OCI-LY1 (cell line): Measurements from ENCODE around the gene LAMA3.

Source experiments
- H2AFZ ChIP-seq: fragments of 200-600 bp; sonication (generic), shearing (Covaris generic); 2 replicates; pipeline ENCODE4 v1.6.0; 2014; ENCODE audit warnings: antibody characterized with exemption, mild to moderate bottlenecking, low read length
- H3F3A ChIP-seq: fragments of 200-600 bp; sonication (generic), shearing (Covaris generic); 2 replicates; pipeline ENCODE4 v1.6.0; 2014; ENCODE audit warnings: mild to moderate bottlenecking, antibody characterized with exemption, low read length, moderate library complexity; ENCODE audit not compliant: insufficient read depth
- H3K27ac ChIP-seq: fragments of 200-600 bp; sonication (generic); 2 replicates; pipeline ENCODE4 v1.5.1; 2014; ENCODE audit warnings: low read length, mixed run types, mild to moderate bottlenecking, low read depth; ENCODE audit not compliant: poor library complexity, severe bottlenecking
- H3K27me3 ChIP-seq: fragments of 200-600 bp; sonication (generic); 2 replicates; pipeline ENCODE4 v1.6.0; 2014; ENCODE audit warnings: antibody characterized with exemption, mild to moderate bottlenecking, low read length, moderate library complexity; ENCODE audit not compliant: insufficient read depth
- H3K36me3 ChIP-seq: fragments of 200-600 bp; sonication (generic); 2 replicates; pipeline ENCODE4 v1.6.1; 2014; ENCODE audit warnings: mild to moderate bottlenecking, antibody characterized with exemption, low read length, moderate library complexity, mixed read lengths; ENCODE audit not compliant: insufficient read depth
- H3K4me1 ChIP-seq: fragments of 200-600 bp; sonication (generic); 2 replicates; pipeline ENCODE4 v1.5.1; 2014; ENCODE audit warnings: mild to moderate bottlenecking, low read length, moderate library complexity; ENCODE audit not compliant: insufficient read depth, severe bottlenecking
- H3K4me2 ChIP-seq: fragments of 200-600 bp; sonication (generic), shearing (Covaris generic); 2 replicates; pipeline ENCODE4 v1.6.1; 2014; ENCODE audit warnings: low read length
- H3K4me3 ChIP-seq: fragments of 200-600 bp; sonication (generic); 2 replicates; pipeline ENCODE4 v1.5.1; 2014; ENCODE audit warnings: low read length, low read depth, mild to moderate bottlenecking, mixed read lengths; ENCODE audit not compliant: poor library complexity, severe bottlenecking
- H3K79me2 ChIP-seq: fragments of 200-600 bp; shearing (Covaris generic); 2 replicates; pipeline ENCODE4 v1.6.1; 2016; ENCODE audit warnings: mixed run types, low read length, mixed read lengths; ENCODE audit not compliant: insufficient read depth
- H3K9ac ChIP-seq: fragments of 200-600 bp; sonication (generic), shearing (Covaris generic); 2 replicates; pipeline ENCODE4 v1.6.1; 2014; ENCODE audit warnings: mild to moderate bottlenecking, low read length, mixed read lengths
- H3K9me2 ChIP-seq: fragments of 200-600 bp; sonication (generic), shearing (Covaris generic); 2 replicates; pipeline ENCODE4 v1.6.1; 2014; ENCODE audit warnings: low read depth, mild to moderate bottlenecking, low read length, mixed read lengths
- H3K9me3 ChIP-seq: fragments of 200-600 bp; shearing (Covaris generic); 2 replicates; pipeline ENCODE4 v1.6.1; 2014; ENCODE audit warnings: low read length, mixed read lengths
- H4K20me1 ChIP-seq: fragments of 200-600 bp; sonication (generic), shearing (Covaris generic); 2 replicates; pipeline ENCODE4 v1.6.0; 2016; ENCODE audit warnings: mild to moderate bottlenecking, low read length; ENCODE audit not compliant: insufficient read depth
- CTCF ChIP-seq: fragments of 200-600 bp; sonication (generic), shearing (Covaris generic); IDR thresholded peaks from 2 replicates; pipeline ENCODE4 v1.5.1; 2017; ENCODE audit warnings: mild to moderate bottlenecking, antibody characterized with exemption, low read length, moderate library complexity, mixed read lengths
- EZH2 ChIP-seq: fragments of 200-600 bp; sonication (generic), shearing (Covaris generic); IDR thresholded peaks from 2 replicates; pipeline ENCODE4 v1.8.0; 2017; ENCODE audit warnings: borderline replicate concordance, mixed run types, mild to moderate bottlenecking, antibody characterized with exemption, low read length, moderate library complexity, mixed read lengths

Gene LAMA3

GRCh38 chr18:23972453-23972852 is 283.2 kb downstream of the LAMA3 start:
- Histone ChIP-seq H3K27ac (no peak overlapping the region), H3F3A (no peaks in the 10 kb centered on the region), H3K9ac (no peak overlapping the region), H3K9me2 (no peaks in the 10 kb centered on the region), H2AFZ (no peak overlapping the region), H3K36me3 (no peaks in the 10 kb centered on the region), H4K20me1 (no peaks in the 10 kb centered on the region), H3K9me3 (no peaks in the 10 kb centered on the region), H3K79me2 (no peaks in the 10 kb centered on the region), H3K4me3 (no peak overlapping the region), H3K4me2 (no peak overlapping the region), H3K27me3 (no peaks in the 10 kb centered on the region), H3K4me1 (peaks cover 22% of the 10 kb centered on the region)
- TF ChIP-seq EZH2: no peak
- TF ChIP-seq CTCF: no peak

- H2AFZ ChIP-seq: no peak overlapping the region
- no peaks in the 10 kb centered on the region for H3K9me3 ChIP-seq
- no peaks in the 10 kb centered on the region for H3F3A ChIP-seq
- no peaks in the 10 kb centered on the region for H3K79me2 ChIP-seq
- no peak overlapping the region for H3K4me3 ChIP-seq
- H3K4me2 ChIP-seq: no peak overlapping the region
- no peak overlapping the region for H3K9ac ChIP-seq
- H4K20me1 ChIP-seq: no peaks in the 10 kb centered on the region
- H3K27ac ChIP-seq: no peak overlapping the region
- no peaks in the 10 kb centered on the region for H3K9me2 ChIP-seq
- TF ChIP-seq EZH2: no peak
- no peak for TF ChIP-seq CTCF
- no peaks in the 10 kb centered on the region for H3K27me3 ChIP-seq
- no peaks in the 10 kb centered on the region for H3K4me1 ChIP-seq
- no peaks in the 10 kb centered on the region for H3K36me3 ChIP-seq
These were observed 287.9 kb downstream of the LAMA3 start for GRCh38 chr18:23977103-23977502.

GRCh38 chr18:23977719-23978483 is 288.6 kb downstream of the LAMA3 start:
- no peak overlapping the region for H2AFZ ChIP-seq

More at GRCh38 chr18:23977719-23978483, 288.6 kb downstream of the LAMA3 start:
- Histone ChIP-seq H3K9me2 (no peaks in the 10 kb centered on the region), H3K4me2 (no peak overlapping the region), H3K9me3 (no peaks in the 10 kb centered on the region), H3K36me3 (no peaks in the 10 kb centered on the region), H3K9ac (no peak overlapping the region), H3K4me3 (no peak overlapping the region), H3K4me1 (no peaks in the 10 kb centered on the region), H3F3A (no peaks in the 10 kb centered on the region), H3K27ac (no peak overlapping the region), H3K79me2 (no peaks in the 10 kb centered on the region), H4K20me1 (no peaks in the 10 kb centered on the region), H3K27me3 (no peaks in the 10 kb centered on the region)
- TF ChIP-seq EZH2: no peak
- no peak for TF ChIP-seq CTCF
